Heart left ventricle (tissue), 13 donors: ENCODE data around the gene RABGAP1.

Experiments used
- POLR2A ChIP-seq, 2 donors: fragments of 450-650 bp; IDR thresholded peaks; one replicate each; pipeline ENCODE4 v1.6.1; 2017; ENCODE audit warnings: antibody characterized with exemption in 2 of 2, mild to moderate bottlenecking in 2 of 2, moderate library complexity in 2 of 2
- TF ChIP-seq, protein P1 (sequence below), 12 donors: fragments of 200-600 bp; sonication (generic) in 4 of 12; IDR thresholded peaks; one replicate each; pipeline versions ENCODE4 v1.5.0 to v1.8.0; 2018 to 2022; ENCODE audit warnings: antibody characterized with exemption in 12 of 12, mild to moderate bottlenecking in 5 of 12
- donor health status: ischemic (EF 13 %, LVEDD 7.1; RV severe dilation, severe dysfunction).
- donor health status: DM: no; HTN: yes; CAD: no.
- donor health status: DM: no; HTN: no; CAD: no.
- donor health status: ischemic (EF 25% LVEDD 6.9; RV normal size, moderate dysfunction).
- donor health status: ischemic (EF 25% LVEDD 5.7; RV mildly dilated, moderate dysfunction).
- donor health status: ischemic (EF 35%, LVEDD 5.7; RV mildly dilated, moderate dysfunction).
- donor health status: nonischemic (EF 11% LVEDD 7.7; RV severe dilation, severe dysfunction).
- donor health status: DM: yes; HTN: yes; CAD: no.
- donor health status: PGD.
- donor health status: ischemic (EF 29% LVEDD 5.4; RV normal size, mild dysfunction).
- donor health status: nonischemic (EF 23%, LVEDD 6.1; RV moderate dilation, normal function).

DNA sequence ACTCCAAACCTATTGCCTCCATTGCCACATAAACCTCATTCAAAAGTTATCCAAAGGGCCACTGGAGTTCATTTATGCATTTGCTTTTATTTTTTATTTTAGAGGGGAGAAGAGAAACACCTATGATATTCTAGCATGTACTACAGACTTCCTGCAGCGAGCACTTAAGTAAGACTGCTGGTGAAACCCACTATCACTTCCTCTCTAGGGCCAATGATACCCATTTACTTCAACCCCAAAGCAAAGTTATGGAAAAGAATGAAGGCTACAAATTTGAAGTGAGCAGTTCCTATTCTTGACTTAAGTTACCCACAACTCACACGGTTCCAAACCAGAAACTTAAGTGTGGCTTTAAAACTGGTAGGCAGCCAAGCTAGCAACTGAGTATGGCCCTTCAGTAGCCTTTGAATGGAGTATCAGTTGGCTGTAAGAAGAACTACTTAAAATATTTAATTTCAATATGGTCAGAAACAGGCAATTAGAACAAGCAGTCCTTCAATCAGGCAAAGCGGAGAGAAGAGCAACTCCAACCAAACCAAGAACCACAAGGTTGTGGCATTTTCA is 186.8 kb downstream of the RABGAP1 start:
- TF ChIP-seq, protein P1, sequence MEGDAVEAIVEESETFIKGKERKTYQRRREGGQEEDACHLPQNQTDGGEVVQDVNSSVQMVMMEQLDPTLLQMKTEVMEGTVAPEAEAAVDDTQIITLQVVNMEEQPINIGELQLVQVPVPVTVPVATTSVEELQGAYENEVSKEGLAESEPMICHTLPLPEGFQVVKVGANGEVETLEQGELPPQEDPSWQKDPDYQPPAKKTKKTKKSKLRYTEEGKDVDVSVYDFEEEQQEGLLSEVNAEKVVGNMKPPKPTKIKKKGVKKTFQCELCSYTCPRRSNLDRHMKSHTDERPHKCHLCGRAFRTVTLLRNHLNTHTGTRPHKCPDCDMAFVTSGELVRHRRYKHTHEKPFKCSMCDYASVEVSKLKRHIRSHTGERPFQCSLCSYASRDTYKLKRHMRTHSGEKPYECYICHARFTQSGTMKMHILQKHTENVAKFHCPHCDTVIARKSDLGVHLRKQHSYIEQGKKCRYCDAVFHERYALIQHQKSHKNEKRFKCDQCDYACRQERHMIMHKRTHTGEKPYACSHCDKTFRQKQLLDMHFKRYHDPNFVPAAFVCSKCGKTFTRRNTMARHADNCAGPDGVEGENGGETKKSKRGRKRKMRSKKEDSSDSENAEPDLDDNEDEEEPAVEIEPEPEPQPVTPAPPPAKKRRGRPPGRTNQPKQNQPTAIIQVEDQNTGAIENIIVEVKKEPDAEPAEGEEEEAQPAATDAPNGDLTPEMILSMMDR (IDR thresholded peaks at IDR 0.05): no peak
- no peak for TF ChIP-seq POLR2A (IDR thresholded peaks at IDR 0.05)
